ENCODE measurements around the gene TMEM256. TPM values are rescaled to one million over a fixed set of nuclear protein-coding genes. Genes with fewer than 3 reads are reported as not detected.
"Not testable (repeated sequence)": the region's sequence is repeated elsewhere in the genome, so short reads cannot be mapped to it uniquely, and the experiment has no call there.

The TMEM256 gene
- polyA plus RNA-seq, 4 donors, result 193 to 771 (median 385) TPM

DNA sequence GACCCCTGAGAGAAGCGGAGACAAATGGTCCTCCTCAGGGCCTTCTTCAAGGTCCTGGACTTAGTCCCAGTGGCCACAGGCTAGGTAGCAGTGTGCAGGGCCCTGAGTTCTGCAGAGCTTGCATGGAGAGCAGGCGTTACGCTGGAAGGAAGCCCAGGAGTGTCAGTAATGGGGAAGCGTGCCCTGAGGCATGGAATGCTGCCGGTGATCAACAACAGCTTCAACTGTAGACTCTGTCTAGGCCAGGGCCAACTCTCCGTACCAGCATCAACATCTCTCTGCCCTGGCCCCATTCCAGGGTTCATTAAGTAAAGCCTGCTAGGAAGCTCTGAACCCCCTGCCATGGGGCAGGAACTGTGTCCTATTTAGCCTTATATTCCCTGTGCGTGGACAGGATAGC is 23.6 kb downstream of the TMEM256 start:
- peak overlapping the region in 1 of 3 donors; percentile 21 for H3K27ac ChIP-seq (ENCODE audit: low read depth in 1 of 3, low read length in 2 of 3)
- no peak for FAIRE-seq

DNA sequence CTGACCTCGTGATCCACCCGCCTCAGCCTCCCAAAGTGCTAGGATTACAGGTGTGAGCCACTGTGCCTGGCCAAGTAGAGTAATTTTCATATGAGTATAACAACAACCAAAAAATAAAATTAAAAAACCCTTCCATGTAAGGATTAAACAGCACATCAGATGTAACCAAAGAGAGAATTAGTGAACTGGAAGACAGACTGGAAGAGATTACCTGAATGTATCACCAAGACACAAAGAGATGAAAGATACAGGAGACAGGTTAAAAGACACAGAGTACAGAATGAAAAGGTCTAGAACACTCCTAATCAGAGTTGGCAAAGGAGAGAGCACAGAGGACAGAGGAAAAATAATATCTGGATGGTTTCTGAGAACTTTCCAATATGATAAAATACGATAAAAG is 24.8 kb downstream of the TMEM256 start:
- Histone ChIP-seq H3K27ac (ENCODE audit: low read depth in 1 of 3, low read length in 2 of 3) (no peak overlapping the region), H3K27me3 (ENCODE audit: control insufficient read depth in 3 of 3, insufficient read depth in 3 of 3, low read length in 3 of 3) (peaks cover 0 to 21% (median 2%) of the 10 kb centered on the region in 3 donors), H3K9me3 (ENCODE audit: control insufficient read depth in 2 of 2, insufficient read depth in 1 of 2, low read depth in 1 of 2, low read length in 1 of 2) (peaks cover 0 to 2% of the 10 kb centered on the region in 2 donors), H3K36me3 (ENCODE audit: control insufficient read depth in 3 of 3, insufficient read depth in 2 of 3, low read depth in 1 of 3, low read length in 3 of 3) (peaks cover 0 to 9% (median 0%) of the 10 kb centered on the region in 3 donors), H3K4me1 (ENCODE audit: control insufficient read depth in 3 of 3, insufficient read depth in 2 of 3, low read depth in 1 of 3, low read length in 2 of 3) (peaks cover 0 to 20% (median 0%) of the 10 kb centered on the region in 3 donors), H3K4me3 (ENCODE audit: low read depth in 1 of 3, low read length in 3 of 3) (no peak overlapping the region)
- WGBS, 3 donors, result 91 to 98% (median 95%) methylated on average over 3 of the region's 3 CpGs
- FAIRE-seq (no peak), DNase-seq (no peak)

More for the DNA sequence above, 23.6 kb downstream of the TMEM256 start:
- Histone ChIP-seq H3K4me3 (ENCODE audit: low read depth in 1 of 3, low read length in 3 of 3) (peak overlapping the region in 2 of 3 donors; percentile 56 to 83), H3K36me3 (ENCODE audit: control insufficient read depth in 3 of 3, insufficient read depth in 2 of 3, low read depth in 1 of 3, low read length in 3 of 3) (peaks cover 0 to 13% (median 0%) of the 10 kb centered on the region in 3 donors), H3K27me3 (ENCODE audit: control insufficient read depth in 3 of 3, insufficient read depth in 3 of 3, low read length in 3 of 3) (peaks cover 0 to 21% (median 2%) of the 10 kb centered on the region in 3 donors), H3K9me3 (ENCODE audit: control insufficient read depth in 2 of 2, insufficient read depth in 1 of 2, low read depth in 1 of 2, low read length in 1 of 2) (peaks cover 0 to 2% of the 10 kb centered on the region in 2 donors), H3K4me1 (ENCODE audit: control insufficient read depth in 3 of 3, insufficient read depth in 2 of 3, low read depth in 1 of 3, low read length in 2 of 3) (peaks cover 0 to 22% (median 0%) of the 10 kb centered on the region in 3 donors)
- 21 to 35% (median 34%) methylated on average over 7 of the region's 7 CpGs for WGBS, 3 donors
- DNase-seq, result peak in 1 of 2 donors; percentile 49

DNA sequence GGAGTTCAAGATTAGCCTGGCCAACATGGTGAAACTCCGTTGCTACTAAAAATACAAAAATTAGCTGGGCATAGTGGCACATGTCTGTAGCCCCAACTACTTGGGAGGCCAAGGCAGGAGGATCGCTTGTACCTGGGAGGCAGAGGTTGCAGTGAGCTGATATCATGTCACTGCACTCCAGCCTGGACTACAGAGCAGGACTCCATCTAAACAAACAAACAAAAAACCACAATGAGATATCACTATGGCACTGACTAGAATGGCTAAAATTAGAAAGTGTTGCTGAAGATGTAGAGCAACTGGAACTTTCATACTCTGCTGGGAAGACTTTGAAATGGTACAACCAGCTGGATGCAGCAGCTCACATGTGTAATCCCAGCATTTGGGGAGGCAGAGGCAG is 29.5 kb downstream of the TMEM256 start:
- no peak overlapping the region for H3K4me3 ChIP-seq (ENCODE audit: low read depth in 1 of 3, low read length in 3 of 3)
- H3K27ac ChIP-seq (ENCODE audit: low read depth in 1 of 3, low read length in 2 of 3), result no peak overlapping the region
- FAIRE-seq, result no peak
- H3K4me1 ChIP-seq (ENCODE audit: control insufficient read depth in 3 of 3, insufficient read depth in 2 of 3, low read depth in 1 of 3, low read length in 2 of 3), result no peaks in the 10 kb centered on the region
- no peak for DNase-seq
- no peaks in the 10 kb centered on the region for H3K27me3 ChIP-seq (ENCODE audit: control insufficient read depth in 3 of 3, insufficient read depth in 3 of 3, low read length in 3 of 3)
- WGBS, 3 donors, result 81 to 100% (median 87%) methylated on average over 2 of the region's 2 CpGs
- H3K36me3 ChIP-seq (ENCODE audit: control insufficient read depth in 3 of 3, insufficient read depth in 2 of 3, low read depth in 1 of 3, low read length in 3 of 3), result no peaks in the 10 kb centered on the region
- no peaks in the 10 kb centered on the region for H3K9me3 ChIP-seq (ENCODE audit: control insufficient read depth in 2 of 2, insufficient read depth in 1 of 2, low read depth in 1 of 2, low read length in 1 of 2)

DNA sequence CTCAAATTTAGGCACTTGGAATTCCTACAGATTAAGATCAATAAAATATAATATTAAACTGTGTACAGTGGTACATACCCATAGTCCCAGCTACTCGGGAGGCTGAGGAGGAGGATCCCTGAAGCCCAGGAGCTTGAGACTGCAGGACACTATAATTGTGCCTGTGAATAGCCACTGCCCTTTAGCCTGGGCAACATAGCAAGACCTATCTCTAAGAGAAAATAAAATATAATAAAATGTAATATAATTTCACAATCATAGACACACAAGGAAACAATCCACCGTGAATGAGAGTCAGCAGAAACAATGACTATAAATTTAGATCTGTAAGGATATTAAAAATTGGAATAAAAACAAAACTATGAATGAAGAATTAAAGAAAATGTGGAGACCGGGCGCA is 33.0 kb downstream of the TMEM256 start:
- Histone ChIP-seq H3K27ac (ENCODE audit: low read depth in 1 of 3, low read length in 2 of 3) (no peak overlapping the region), H3K9me3 (ENCODE audit: control insufficient read depth in 2 of 2, insufficient read depth in 1 of 2, low read depth in 1 of 2, low read length in 1 of 2) (no peaks in the 10 kb centered on the region), H3K4me3 (ENCODE audit: low read depth in 1 of 3, low read length in 3 of 3) (no peak overlapping the region), H3K27me3 (ENCODE audit: control insufficient read depth in 3 of 3, insufficient read depth in 3 of 3, low read length in 3 of 3) (peaks cover 0 to 5% (median 0%) of the 10 kb centered on the region in 3 donors), H3K4me1 (ENCODE audit: control insufficient read depth in 3 of 3, insufficient read depth in 2 of 3, low read depth in 1 of 3, low read length in 2 of 3) (no peaks in the 10 kb centered on the region), H3K36me3 (ENCODE audit: control insufficient read depth in 3 of 3, insufficient read depth in 2 of 3, low read depth in 1 of 3, low read length in 3 of 3) (no peaks in the 10 kb centered on the region)
- FAIRE-seq (no peak), DNase-seq (no peak)
- 71 to 85% (median 74%) methylated on average over 4 of the region's 4 CpGs for WGBS, 3 donors

DNA sequence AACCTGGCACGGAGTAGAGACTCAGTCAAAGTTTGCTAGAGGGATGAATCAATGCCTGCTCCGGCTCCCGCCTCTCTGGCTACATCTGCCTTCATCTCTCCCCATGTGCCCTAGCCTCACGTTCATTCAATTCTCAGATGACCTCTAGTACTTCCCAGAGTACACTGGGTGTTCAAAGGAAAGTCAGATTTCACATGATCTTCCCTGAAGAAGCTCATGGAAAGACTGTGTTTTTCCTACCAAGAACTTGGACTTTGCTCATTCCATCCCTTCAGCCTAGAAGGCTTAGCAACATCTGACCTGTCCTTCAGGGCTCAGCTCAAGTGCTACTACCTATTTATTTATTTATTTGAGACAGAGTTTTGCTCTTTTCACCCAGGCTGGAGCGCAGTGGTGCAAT is 34.1 kb downstream of the TMEM256 start:
- DNase-seq (peak in 1 of 2 donors; percentile 50), FAIRE-seq (no peak)
- Histone ChIP-seq H3K4me3 (ENCODE audit: low read depth in 1 of 3, low read length in 3 of 3) (no peak overlapping the region), H3K27me3 (ENCODE audit: control insufficient read depth in 3 of 3, insufficient read depth in 3 of 3, low read length in 3 of 3) (peaks cover 0 to 5% (median 0%) of the 10 kb centered on the region in 3 donors), H3K27ac (ENCODE audit: low read depth in 1 of 3, low read length in 2 of 3) (no peak overlapping the region), H3K9me3 (ENCODE audit: control insufficient read depth in 2 of 2, insufficient read depth in 1 of 2, low read depth in 1 of 2, low read length in 1 of 2) (no peaks in the 10 kb centered on the region), H3K36me3 (ENCODE audit: control insufficient read depth in 3 of 3, insufficient read depth in 2 of 3, low read depth in 1 of 3, low read length in 3 of 3) (no peaks in the 10 kb centered on the region), H3K4me1 (ENCODE audit: control insufficient read depth in 3 of 3, insufficient read depth in 2 of 3, low read depth in 1 of 3, low read length in 2 of 3) (no peaks in the 10 kb centered on the region)
- WGBS, 3 donors, result 61 to 75% (median 66%) methylated on average over 5 of the region's 5 CpGs

DNA sequence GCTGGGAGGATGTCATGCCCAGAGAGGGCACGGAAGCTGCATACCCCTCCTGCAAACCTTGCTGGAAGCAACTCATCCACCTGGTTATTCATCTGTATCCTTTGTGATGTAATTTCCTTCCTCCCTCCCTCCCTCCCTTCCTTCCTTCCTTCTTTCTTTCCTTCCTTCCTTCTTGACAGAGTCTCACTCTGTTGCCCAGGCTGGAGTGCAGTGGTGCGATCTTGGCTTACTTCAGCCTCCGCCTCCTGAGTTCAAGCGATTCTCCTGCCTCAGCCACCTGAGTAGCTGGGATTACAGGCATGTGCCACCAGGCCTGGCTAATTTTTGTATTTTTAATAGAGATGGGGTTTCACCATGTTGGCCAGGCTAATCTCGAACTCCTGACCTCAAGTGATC is 35.3 kb downstream of the TMEM256 start:
- H3K4me3 ChIP-seq (ENCODE audit: low read depth in 1 of 3, low read length in 3 of 3); H3K4me1 ChIP-seq (ENCODE audit: control insufficient read depth in 3 of 3, insufficient read depth in 2 of 3, low read depth in 1 of 3, low read length in 2 of 3): not testable (repeated sequence)
- 90 to 98% (median 93%) methylated on average over 5 of the region's 5 CpGs for WGBS, 3 donors

DNA sequence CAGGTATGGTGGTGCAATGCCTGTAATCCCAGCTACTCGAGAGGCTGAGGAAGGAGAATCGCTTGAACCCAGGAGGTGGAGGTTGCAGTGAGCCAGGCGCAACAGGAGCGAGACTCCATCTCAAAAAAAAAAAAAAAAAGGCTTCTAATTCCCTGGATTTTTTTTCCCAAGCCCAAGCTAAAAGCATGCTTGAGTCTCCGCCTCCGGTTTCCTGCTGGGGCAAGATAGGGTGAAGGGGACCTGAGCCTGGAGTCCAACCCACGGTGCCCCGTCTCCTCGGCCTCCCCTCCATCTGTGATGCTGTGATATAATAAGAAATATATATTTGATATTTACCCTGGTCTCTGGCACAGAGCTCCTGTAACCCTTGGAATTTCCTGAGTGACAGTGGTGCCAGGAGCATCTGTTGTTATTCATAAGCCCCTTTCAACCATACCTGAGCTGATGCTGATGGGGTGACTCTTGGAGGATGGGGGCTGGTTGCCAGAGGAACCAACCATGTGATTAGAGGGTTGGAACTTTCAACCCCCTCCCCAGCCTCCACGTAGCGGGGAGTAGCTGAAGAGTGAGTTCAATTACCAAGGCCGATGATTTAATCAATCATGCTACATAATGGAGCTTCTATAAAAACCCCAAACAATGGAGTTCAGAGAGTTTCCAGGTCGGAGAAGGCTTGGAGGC is 35.8 kb downstream of the TMEM256 start:
- no peak overlapping the region for H3K27ac ChIP-seq (ENCODE audit: low read depth in 1 of 3, low read length in 2 of 3)
- no peak for DNase-seq
- H3K27me3 ChIP-seq (ENCODE audit: control insufficient read depth in 3 of 3, insufficient read depth in 3 of 3, low read length in 3 of 3), result peaks cover 0 to 5% (median 0%) of the 10 kb centered on the region in 3 donors
- no peaks in the 10 kb centered on the region for H3K36me3 ChIP-seq (ENCODE audit: control insufficient read depth in 3 of 3, insufficient read depth in 2 of 3, low read depth in 1 of 3, low read length in 3 of 3)
- no peaks in the 10 kb centered on the region for H3K4me1 ChIP-seq (ENCODE audit: control insufficient read depth in 3 of 3, insufficient read depth in 2 of 3, low read depth in 1 of 3, low read length in 2 of 3)
- H3K9me3 ChIP-seq (ENCODE audit: control insufficient read depth in 2 of 2, insufficient read depth in 1 of 2, low read depth in 1 of 2, low read length in 1 of 2), result no peaks in the 10 kb centered on the region
- H3K4me3 ChIP-seq (ENCODE audit: low read depth in 1 of 3, low read length in 3 of 3), result no peak overlapping the region
- FAIRE-seq, result no peak
- WGBS, 3 donors, result 72 to 77% (median 77%) methylated on average over 12 to 13 of the region's 13 CpGs

More for the DNA sequence above, 35.3 kb downstream of the TMEM256 start:
- DNase-seq; FAIRE-seq; H3K9me3 ChIP-seq (ENCODE audit: control insufficient read depth in 2 of 2, insufficient read depth in 1 of 2, low read depth in 1 of 2, low read length in 1 of 2); H3K36me3 ChIP-seq (ENCODE audit: control insufficient read depth in 3 of 3, insufficient read depth in 2 of 3, low read depth in 1 of 3, low read length in 3 of 3); H3K27me3 ChIP-seq (ENCODE audit: control insufficient read depth in 3 of 3, insufficient read depth in 3 of 3, low read length in 3 of 3); H3K27ac ChIP-seq (ENCODE audit: low read depth in 1 of 3, low read length in 2 of 3): not testable (repeated sequence)

DNA sequence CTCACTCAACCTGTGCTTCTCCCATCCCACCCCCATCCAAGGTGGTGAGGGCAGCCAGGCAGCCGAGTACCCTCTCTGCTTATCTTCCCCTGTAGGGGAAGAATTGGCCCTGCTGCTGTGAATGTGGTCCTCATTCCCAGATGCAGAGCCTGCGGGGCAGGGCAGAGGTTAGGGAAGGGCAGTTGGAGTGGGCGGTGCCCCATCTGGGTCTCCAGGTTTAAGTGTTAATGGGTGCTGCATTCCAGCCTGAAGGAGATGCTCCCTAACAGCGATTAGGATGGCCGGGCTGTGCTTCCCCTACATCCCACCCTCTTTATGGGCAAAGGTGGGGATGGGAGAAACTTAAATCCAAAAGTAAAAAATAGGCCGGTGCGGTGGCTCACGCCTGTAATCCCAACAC is 36.8 kb downstream of the TMEM256 start:
- Histone ChIP-seq H3K36me3 (ENCODE audit: control insufficient read depth in 3 of 3, insufficient read depth in 2 of 3, low read depth in 1 of 3, low read length in 3 of 3) (no peaks in the 10 kb centered on the region), H3K4me1 (ENCODE audit: control insufficient read depth in 3 of 3, insufficient read depth in 2 of 3, low read depth in 1 of 3, low read length in 2 of 3) (no peaks in the 10 kb centered on the region), H3K27ac (ENCODE audit: low read depth in 1 of 3, low read length in 2 of 3) (no peak overlapping the region), H3K9me3 (ENCODE audit: control insufficient read depth in 2 of 2, insufficient read depth in 1 of 2, low read depth in 1 of 2, low read length in 1 of 2) (no peaks in the 10 kb centered on the region), H3K27me3 (ENCODE audit: control insufficient read depth in 3 of 3, insufficient read depth in 3 of 3, low read length in 3 of 3) (peaks cover 0 to 5% (median 0%) of the 10 kb centered on the region in 3 donors), H3K4me3 (ENCODE audit: low read depth in 1 of 3, low read length in 3 of 3) (no peak overlapping the region)
- DNase-seq (no peak), FAIRE-seq (no peak)
- WGBS, 3 donors, result 79 to 82% (median 81%) methylated on average over 8 of the region's 8 CpGs

DNA sequence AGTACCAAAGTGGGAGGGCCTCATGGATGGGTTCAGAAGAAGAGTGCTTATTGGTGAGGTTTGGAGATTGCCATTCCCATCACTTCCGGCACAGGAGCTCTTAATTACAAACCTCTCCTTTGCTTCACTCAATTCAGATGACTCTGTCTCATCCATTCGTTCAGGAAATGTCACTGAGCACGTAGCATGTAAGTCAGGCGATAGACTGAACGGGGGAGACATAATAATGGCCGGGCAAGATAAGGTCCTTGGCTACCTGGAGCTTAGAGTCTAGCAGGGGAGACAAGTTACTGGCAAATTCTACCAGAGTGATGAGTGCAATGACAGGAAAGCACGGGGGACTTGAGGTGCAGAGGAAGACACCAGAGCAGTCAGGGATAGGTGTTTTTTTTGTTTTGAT is 37.9 kb downstream of the TMEM256 start:
- not testable (repeated sequence) for H3K4me3 ChIP-seq (ENCODE audit: low read depth in 1 of 3, low read length in 3 of 3); H3K27me3 ChIP-seq (ENCODE audit: control insufficient read depth in 3 of 3, insufficient read depth in 3 of 3, low read length in 3 of 3); H3K27ac ChIP-seq (ENCODE audit: low read depth in 1 of 3, low read length in 2 of 3); H3K9me3 ChIP-seq (ENCODE audit: control insufficient read depth in 2 of 2, insufficient read depth in 1 of 2, low read depth in 1 of 2, low read length in 1 of 2); DNase-seq; H3K4me1 ChIP-seq (ENCODE audit: control insufficient read depth in 3 of 3, insufficient read depth in 2 of 3, low read depth in 1 of 3, low read length in 2 of 3); H3K36me3 ChIP-seq (ENCODE audit: control insufficient read depth in 3 of 3, insufficient read depth in 2 of 3, low read depth in 1 of 3, low read length in 3 of 3); FAIRE-seq
- 88 to 90% (median 88%) methylated on average over 6 of the region's 7 CpGs for WGBS, 3 donors

All from small intestine (tissue), 7 donors.